ENCODE measurements around the gene TPT1. TPM values are rescaled to one million over a fixed set of nuclear protein-coding genes. Genes with fewer than 3 reads are reported as not detected.
A peak's percentile ranks its signal among the peaks of the same experiment; 100 is the strongest.
"Not testable (repeated sequence)": the region's sequence is repeated elsewhere in the genome, so short reads cannot be mapped to it uniquely, and the experiment has no call there.

TPT1 gene
- total RNA-seq, result 6,453 and 7,332 TPM in 2 replicates
- polyA plus RNA-seq, result 1,047 and 1,085 TPM in 2 replicates

GRCh38 chr13:45341034-45341798 is at the start of gene TPT1:
Gene TPT1, minus strand, starts transcription at chr13:45341183. Its CDS starts 114 bp downstream, at chr13:45341069.
- no peaks in the 10 kb centered on the region for H3K9me2 ChIP-seq (replicated peaks; ENCODE audit: insufficient read depth)
- no peaks in the 10 kb centered on the region for H3K27me3 ChIP-seq
- H3K36me3 ChIP-seq (replicated peaks; ENCODE audit: insufficient read depth, low read depth), result peaks cover 13% of the 10 kb centered on the region
- TF ChIP-seq, protein P1, sequence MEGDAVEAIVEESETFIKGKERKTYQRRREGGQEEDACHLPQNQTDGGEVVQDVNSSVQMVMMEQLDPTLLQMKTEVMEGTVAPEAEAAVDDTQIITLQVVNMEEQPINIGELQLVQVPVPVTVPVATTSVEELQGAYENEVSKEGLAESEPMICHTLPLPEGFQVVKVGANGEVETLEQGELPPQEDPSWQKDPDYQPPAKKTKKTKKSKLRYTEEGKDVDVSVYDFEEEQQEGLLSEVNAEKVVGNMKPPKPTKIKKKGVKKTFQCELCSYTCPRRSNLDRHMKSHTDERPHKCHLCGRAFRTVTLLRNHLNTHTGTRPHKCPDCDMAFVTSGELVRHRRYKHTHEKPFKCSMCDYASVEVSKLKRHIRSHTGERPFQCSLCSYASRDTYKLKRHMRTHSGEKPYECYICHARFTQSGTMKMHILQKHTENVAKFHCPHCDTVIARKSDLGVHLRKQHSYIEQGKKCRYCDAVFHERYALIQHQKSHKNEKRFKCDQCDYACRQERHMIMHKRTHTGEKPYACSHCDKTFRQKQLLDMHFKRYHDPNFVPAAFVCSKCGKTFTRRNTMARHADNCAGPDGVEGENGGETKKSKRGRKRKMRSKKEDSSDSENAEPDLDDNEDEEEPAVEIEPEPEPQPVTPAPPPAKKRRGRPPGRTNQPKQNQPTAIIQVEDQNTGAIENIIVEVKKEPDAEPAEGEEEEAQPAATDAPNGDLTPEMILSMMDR (IDR thresholded peaks at IDR 0.05; ENCODE audit: poor library complexity), result no peak
- no peak for TF ChIP-seq EZH2phosphoT487 (IDR thresholded peaks at IDR 0.05; ENCODE audit: low read depth, severe bottlenecking, unreplicated experiment)
- no peak for TF ChIP-seq EZH2 (IDR thresholded peaks at IDR 0.05; ENCODE audit: borderline replicate concordance)
- peak within 1 kb of the TSS; percentile 57 for H2AFZ ChIP-seq
- H3K79me2 ChIP-seq, result peaks cover 74% of the 10 kb centered on the region
- peak within 1 kb of the TSS; percentile 86 for H3K4me2 ChIP-seq
- peak within 1 kb of the TSS; percentile 81 for H3K4me3 ChIP-seq
- peaks cover 41% of the 10 kb centered on the region for H4K20me1 ChIP-seq (ENCODE audit: insufficient read depth, poor library complexity, severe bottlenecking)
- peak within 1 kb of the TSS; percentile 99 for H3K27ac ChIP-seq
- peaks cover 22% of the 10 kb centered on the region for H3K4me1 ChIP-seq (ENCODE audit: insufficient read depth)
- WGBS (ENCODE audit: low lambda C conversion rate, missing lambda C conversion rate), result 2% methylated on average over 23 of the region's 67 CpGs
- no peaks in the 10 kb centered on the region for H3K9me3 ChIP-seq (ENCODE audit: low read depth)
- DNase-seq (ENCODE audit: low spot score), result peak; percentile 99

GRCh38 chr13:45390348-45390747 is 49.4 kb upstream of the TPT1 start:
- DNase-seq (ENCODE audit: low spot score); H4K20me1 ChIP-seq (ENCODE audit: insufficient read depth, poor library complexity, severe bottlenecking); H2AFZ ChIP-seq; H3K36me3 ChIP-seq (replicated peaks; ENCODE audit: insufficient read depth, low read depth); H3K27ac ChIP-seq; H3K9me2 ChIP-seq (replicated peaks; ENCODE audit: insufficient read depth); H3K79me2 ChIP-seq; H3K27me3 ChIP-seq; H3K4me1 ChIP-seq (ENCODE audit: insufficient read depth); H3K4me3 ChIP-seq; H3K9me3 ChIP-seq (ENCODE audit: low read depth); H3K4me2 ChIP-seq: not testable (repeated sequence)
- 86% methylated on average over 9 of the region's 9 CpGs for WGBS (ENCODE audit: low lambda C conversion rate, missing lambda C conversion rate)

- Histone ChIP-seq H4K20me1 (ENCODE audit: insufficient read depth, poor library complexity, severe bottlenecking) (no peaks in the 10 kb centered on the region), H3K4me1 (ENCODE audit: insufficient read depth) (no peaks in the 10 kb centered on the region), H3K36me3 (replicated peaks; ENCODE audit: insufficient read depth, low read depth) (no peaks in the 10 kb centered on the region), H3K79me2 (no peaks in the 10 kb centered on the region), H3K27ac (no peak overlapping the region), H3K9me2 (replicated peaks; ENCODE audit: insufficient read depth) (no peaks in the 10 kb centered on the region), H3K9me3 (ENCODE audit: low read depth) (no peaks in the 10 kb centered on the region), H3K4me2 (no peak overlapping the region), H2AFZ (no peak overlapping the region), H3K4me3 (no peak overlapping the region), H3K27me3 (no peaks in the 10 kb centered on the region)
- WGBS (ENCODE audit: low lambda C conversion rate, missing lambda C conversion rate), result 97% methylated on average over 4 of the region's 4 CpGs
- no peak for DNase-seq (ENCODE audit: low spot score)
- no peak for TF ChIP-seq EZH2phosphoT487 (IDR thresholded peaks at IDR 0.05; ENCODE audit: low read depth, severe bottlenecking, unreplicated experiment)
- no peak for TF ChIP-seq EZH2 (IDR thresholded peaks at IDR 0.05; ENCODE audit: borderline replicate concordance)
- TF ChIP-seq, protein P1 (IDR thresholded peaks at IDR 0.05; ENCODE audit: poor library complexity), result no peak
Measured at GRCh38 chr13:45388664-45389063, 47.7 kb upstream of the TPT1 start.

GRCh38 chr13:45386892-45387575 is 46.1 kb upstream of the TPT1 start:
- not testable (repeated sequence) for H3K27me3 ChIP-seq; H2AFZ ChIP-seq; H3K79me2 ChIP-seq; H3K27ac ChIP-seq; H3K4me2 ChIP-seq; H3K4me3 ChIP-seq; H3K4me1 ChIP-seq (ENCODE audit: insufficient read depth); H4K20me1 ChIP-seq (ENCODE audit: insufficient read depth, poor library complexity, severe bottlenecking); DNase-seq (ENCODE audit: low spot score); H3K36me3 ChIP-seq (replicated peaks; ENCODE audit: insufficient read depth, low read depth); H3K9me2 ChIP-seq (replicated peaks; ENCODE audit: insufficient read depth); H3K9me3 ChIP-seq (ENCODE audit: low read depth)
- WGBS (ENCODE audit: low lambda C conversion rate, missing lambda C conversion rate), result 95% methylated on average over 17 of the region's 17 CpGs
